NCI-H526 treated with DMSO at 0.1 percent for 48 hours (cell line): ENCODE results near the gene GSAP.
A peak's percentile ranks its signal among the peaks of the same experiment; 100 is the strongest.
"Not testable (repeated sequence)": the region's sequence is repeated elsewhere in the genome, so short reads cannot be mapped to it uniquely, and the experiment has no call there.

Experiments
- DNase-seq: peaks from one replicate; lab custom pipeline; 2025; lab: John Stamatoyannopoulos, UW

GSAP gene

GRCh38 chr7:77354484-77354883, 61.7 kb downstream of the GSAP start:
- no peak for DNase-seq

- DNase-seq, result no peak
These were observed 62.2 kb downstream of the GSAP start for GRCh38 chr7:77353911-77354310.

- no peak for DNase-seq
These were observed 62.8 kb downstream of the GSAP start for GRCh38 chr7:77353407-77353721.

GRCh38 chr7:77352665-77353406, 63.3 kb downstream of the GSAP start:
- DNase-seq, result no peak

GRCh38 chr7:77351539-77352004, 64.6 kb downstream of the GSAP start:
- DNase-seq, result no peak

GRCh38 chr7:77349141-77349540, 67.0 kb downstream of the GSAP start:
- no peak for DNase-seq

- no peak for DNase-seq
These were observed 67.8 kb downstream of the GSAP start for GRCh38 chr7:77348371-77348813.

- no peak for DNase-seq
These were observed 69.7 kb downstream of the GSAP start for GRCh38 chr7:77346441-77346840.

- not testable (repeated sequence) for DNase-seq
These were observed 70.7 kb downstream of the GSAP start for GRCh38 chr7:77345426-77345825.

GRCh38 chr7:77339726-77340125, 76.4 kb downstream of the GSAP start:
- DNase-seq, result no peak

GRCh38 chr7:77338883-77339629, 77.1 kb downstream of the GSAP start:
- DNase-seq, result no peak

- no peak for DNase-seq
These were observed 77.9 kb downstream of the GSAP start for GRCh38 chr7:77338260-77338659.

GRCh38 chr7:77337456-77337990, 78.6 kb downstream of the GSAP start:
- DNase-seq, result no peak

GRCh38 chr7:77335581-77335980, 80.6 kb downstream of the GSAP start:
- no peak for DNase-seq

- not testable (repeated sequence) for DNase-seq
These were observed 82.1 kb downstream of the GSAP start for GRCh38 chr7:77334039-77334438.

GRCh38 chr7:77331938-77332695, 84.0 kb downstream of the GSAP start:
- peak; percentile 71 for DNase-seq

- DNase-seq, result no peak
These were observed 85.8 kb downstream of the GSAP start for GRCh38 chr7:77330169-77330882.

GRCh38 chr7:77329466-77330168, 86.5 kb downstream of the GSAP start:
- DNase-seq, result no peak

- no peak for DNase-seq
These were observed 87.5 kb downstream of the GSAP start for GRCh38 chr7:77328669-77329068.

- no peak for DNase-seq
These were observed 88.1 kb downstream of the GSAP start for GRCh38 chr7:77327932-77328628.
